WI38 (cell line): ENCODE measurements around the gene C9.
A peak's percentile ranks its signal among the peaks of the same experiment; 100 is the strongest.
"Not testable (repeated sequence)": the region's sequence is repeated elsewhere in the genome, so short reads cannot be mapped to it uniquely, and the experiment has no call there.

ENCODE experiments used
- H3K4me3 ChIP-seq: 2 replicates; pipeline ENCODE4 v1.5.1; 2011; ENCODE audit warnings: low read depth, mild to moderate bottlenecking, control low read depth, low read length
- TF ChIP-seq, protein P1 (sequence below): IDR thresholded peaks from 2 replicates; pipeline ENCODE4 v1.5.1; 2012; ENCODE audit warnings: low read depth, mild to moderate bottlenecking, control low read depth, low read length

The C9 gene

DNA sequence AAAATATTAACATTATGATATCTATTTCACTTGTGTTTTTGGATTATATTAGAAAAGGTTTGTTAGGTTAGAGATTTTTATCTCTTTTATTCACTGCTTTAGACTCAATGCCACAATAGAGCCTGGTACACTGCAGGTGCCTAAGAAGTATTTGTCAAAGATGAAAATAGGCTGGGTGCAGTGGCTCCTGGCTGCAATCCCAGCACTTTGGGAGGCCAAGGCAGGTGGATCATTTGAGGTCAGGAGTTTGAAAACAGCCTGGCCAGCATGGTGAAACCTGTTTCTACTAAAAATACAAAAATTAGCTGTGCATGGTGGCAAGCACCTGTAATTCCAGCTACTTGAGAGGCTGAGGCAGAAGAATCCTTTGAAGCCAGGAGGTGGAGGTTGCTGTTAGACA, 64.3 kb downstream of the C9 start:
- no peak overlapping the region for H3K4me3 ChIP-seq
- TF ChIP-seq, protein P1, sequence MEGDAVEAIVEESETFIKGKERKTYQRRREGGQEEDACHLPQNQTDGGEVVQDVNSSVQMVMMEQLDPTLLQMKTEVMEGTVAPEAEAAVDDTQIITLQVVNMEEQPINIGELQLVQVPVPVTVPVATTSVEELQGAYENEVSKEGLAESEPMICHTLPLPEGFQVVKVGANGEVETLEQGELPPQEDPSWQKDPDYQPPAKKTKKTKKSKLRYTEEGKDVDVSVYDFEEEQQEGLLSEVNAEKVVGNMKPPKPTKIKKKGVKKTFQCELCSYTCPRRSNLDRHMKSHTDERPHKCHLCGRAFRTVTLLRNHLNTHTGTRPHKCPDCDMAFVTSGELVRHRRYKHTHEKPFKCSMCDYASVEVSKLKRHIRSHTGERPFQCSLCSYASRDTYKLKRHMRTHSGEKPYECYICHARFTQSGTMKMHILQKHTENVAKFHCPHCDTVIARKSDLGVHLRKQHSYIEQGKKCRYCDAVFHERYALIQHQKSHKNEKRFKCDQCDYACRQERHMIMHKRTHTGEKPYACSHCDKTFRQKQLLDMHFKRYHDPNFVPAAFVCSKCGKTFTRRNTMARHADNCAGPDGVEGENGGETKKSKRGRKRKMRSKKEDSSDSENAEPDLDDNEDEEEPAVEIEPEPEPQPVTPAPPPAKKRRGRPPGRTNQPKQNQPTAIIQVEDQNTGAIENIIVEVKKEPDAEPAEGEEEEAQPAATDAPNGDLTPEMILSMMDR: no peak

DNA sequence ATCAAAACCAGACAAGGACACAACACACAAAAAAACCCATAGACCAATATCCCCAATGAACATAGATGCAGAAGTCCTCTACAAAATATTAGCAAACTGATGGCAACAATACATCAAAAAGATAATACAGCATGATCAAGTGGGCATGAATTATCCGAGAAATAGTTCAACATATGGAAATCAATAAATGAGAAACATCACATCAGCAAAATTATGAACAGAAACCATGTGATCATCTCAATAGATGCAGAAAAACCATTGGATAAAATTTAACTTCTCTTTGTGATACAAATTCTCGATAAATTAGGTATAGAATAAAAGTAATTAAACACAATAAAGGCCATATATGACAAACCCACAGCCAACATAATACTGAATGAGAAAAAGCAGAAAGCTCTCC, 69.6 kb downstream of the C9 start:
- TF ChIP-seq, protein P1: no peak

DNA sequence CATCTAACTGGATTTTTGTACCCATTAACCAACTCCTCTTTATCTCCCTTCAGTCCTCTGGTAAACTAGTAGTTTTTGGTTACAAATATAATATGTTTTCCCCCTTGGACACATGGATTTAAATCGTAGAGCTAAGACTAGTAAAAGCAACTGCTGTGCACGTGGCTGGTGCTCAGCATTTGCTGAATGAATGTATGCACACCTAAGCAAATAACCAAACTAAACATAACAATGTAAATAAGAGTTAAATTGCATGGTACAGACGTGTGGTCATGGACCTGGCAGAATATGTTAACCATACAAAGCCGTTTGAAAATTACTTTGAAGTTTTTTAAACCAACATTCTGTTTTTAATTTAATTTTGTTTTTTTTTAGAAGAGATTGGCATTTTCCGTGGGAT, 79.7 kb downstream of the C9 start:
- H3K4me3 ChIP-seq: no peak overlapping the region
- TF ChIP-seq, protein P1: no peak

More for the DNA sequence above, 69.6 kb downstream of the C9 start:
- no peak overlapping the region for H3K4me3 ChIP-seq

DNA sequence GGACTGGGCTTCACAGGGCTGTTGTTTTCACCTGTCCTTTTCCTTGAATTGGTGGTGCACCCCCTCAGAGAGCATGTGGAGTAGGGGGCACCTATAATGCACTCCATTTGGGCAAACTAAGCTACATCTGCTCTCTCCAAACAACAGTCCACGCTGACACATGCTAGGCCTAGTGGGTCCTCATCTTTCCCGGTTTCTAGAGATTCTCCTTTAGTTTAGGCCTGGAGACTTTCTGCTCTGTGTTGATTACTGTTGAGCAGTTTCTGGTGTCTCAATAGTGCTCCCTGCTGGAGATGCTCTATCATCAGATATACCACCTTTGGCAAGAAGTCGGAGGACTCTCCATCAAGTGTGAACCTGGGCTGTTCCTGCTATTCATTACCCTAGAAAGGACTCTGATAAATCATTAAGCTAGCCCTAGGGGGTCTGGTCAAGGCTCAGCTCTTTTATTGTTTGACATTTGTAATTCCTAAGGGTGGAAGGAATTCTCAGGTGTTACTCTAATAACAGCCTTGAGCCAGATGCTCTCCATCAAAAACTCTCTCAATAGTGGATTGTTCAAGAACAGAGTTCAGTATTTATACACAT, 81.0 kb downstream of the C9 start:
- TF ChIP-seq, protein P1: peak; percentile 57

DNA sequence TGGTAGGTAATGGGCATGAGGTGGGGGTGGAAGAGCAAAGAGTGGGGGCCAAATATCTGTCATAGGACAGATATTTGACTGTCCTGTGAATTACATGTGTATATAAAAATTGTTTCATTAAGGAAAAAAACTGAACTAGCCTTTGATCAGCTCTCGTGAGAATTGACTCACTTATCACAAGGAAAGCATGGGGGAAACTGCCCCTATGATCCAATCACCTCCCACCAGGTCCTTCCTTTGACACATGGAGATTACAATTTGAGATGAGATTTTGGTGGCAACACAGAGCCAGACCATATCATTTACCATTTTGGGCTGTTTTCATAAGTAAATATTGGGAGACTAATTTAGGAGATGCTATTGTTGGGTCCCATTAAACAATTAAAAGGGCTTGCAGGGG, 81.7 kb downstream of the C9 start:
- TF ChIP-seq, protein P1: no peak
- H3K4me3 ChIP-seq: no peak overlapping the region

More for the DNA sequence above, 81.0 kb downstream of the C9 start:
- H3K4me3 ChIP-seq: no peak overlapping the region

DNA sequence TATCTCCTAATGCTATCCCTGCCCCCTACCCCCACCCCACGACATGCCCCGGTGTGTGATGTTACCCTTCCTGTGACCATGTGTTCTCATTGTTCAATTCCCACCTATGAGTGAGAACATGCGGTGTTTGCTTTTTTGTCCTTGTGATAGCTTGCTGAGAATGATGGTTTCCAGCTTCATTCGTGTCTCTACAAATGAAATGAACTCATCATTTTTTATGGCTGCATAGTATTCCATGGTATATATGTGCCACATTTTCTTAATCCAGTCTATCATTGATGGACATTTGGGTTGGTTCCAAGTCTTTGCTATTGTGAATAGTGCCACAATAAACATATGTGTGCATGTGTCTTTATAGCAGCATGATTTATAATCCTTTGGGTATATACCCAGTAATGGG, 88.4 kb downstream of the C9 start:
- H3K4me3 ChIP-seq: not testable (repeated sequence)

DNA sequence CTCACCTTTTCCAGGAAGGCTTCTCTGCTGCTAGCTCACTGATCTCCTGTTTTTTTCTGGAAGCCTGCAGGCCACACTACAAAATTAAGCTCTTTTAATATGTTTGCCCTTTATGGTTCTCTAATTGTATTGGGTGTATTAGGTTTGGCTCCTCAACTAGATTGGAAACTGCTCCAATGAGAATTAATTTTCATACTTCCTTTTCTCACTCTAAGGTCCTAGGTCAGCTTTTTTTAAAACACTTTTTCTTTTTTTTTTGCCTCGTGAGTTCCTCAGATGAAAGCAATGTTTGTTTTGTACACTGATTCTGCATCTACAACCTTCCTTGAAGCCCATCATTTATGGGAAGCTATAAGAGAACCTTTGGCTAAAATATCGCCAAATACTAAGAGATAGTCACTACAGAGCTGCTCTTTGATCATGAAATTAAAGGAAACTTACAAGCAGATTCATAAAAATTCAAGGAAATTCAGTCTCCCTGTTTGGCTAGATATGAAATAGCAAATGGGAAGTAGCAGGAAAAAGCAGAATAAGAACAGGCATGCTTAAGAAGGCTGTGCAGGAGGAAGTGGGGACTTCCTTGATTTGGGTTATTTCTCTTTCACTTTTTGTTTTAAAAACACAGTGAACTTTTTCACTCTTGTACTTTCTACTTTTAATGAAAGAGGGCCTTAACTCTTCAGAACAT, 89.8 kb downstream of the C9 start:
- TF ChIP-seq, protein P1: no peak
- no peak overlapping the region for H3K4me3 ChIP-seq
